SK-N-SH treated with all-trans-retinoic acid at 6 μM for 48 hours (cell line): ENCODE results near the gene KRTAP5-4.
"Not testable (repeated sequence)": the region's sequence is repeated elsewhere in the genome, so short reads cannot be mapped to it uniquely, and the experiment has no call there.

ENCODE experiments used
- ARNTL ChIP-seq: fragments of 450-650 bp; formaldehyde crosslinking; IDR thresholded peaks from 2 replicates; pipeline ENCODE4 v1.5.0; 2020; ENCODE audit warnings: low read depth, mild to moderate bottlenecking, moderate library complexity, borderline replicate concordance
- OSR1 ChIP-seq: fragments of 250-450 bp; sonication (Bioruptor Pico); IDR thresholded peaks from 2 replicates; pipeline ENCODE4 v1.8.0; 2022; ENCODE audit warnings: moderate library complexity, mild to moderate bottlenecking, inconsistent platforms
- PPARA ChIP-seq: fragments of 250-450 bp; sonication (Bioruptor Pico); IDR thresholded peaks from 2 replicates; pipeline ENCODE4 v1.5.0; 2020; ENCODE audit warnings: mild to moderate bottlenecking, borderline replicate concordance
- RARB ChIP-seq: fragments of 250-450 bp; sonication (Bioruptor Pico); IDR thresholded peaks from 2 replicates; pipeline ENCODE4 v1.8.0; 2021; ENCODE audit warnings: mild to moderate bottlenecking, moderate library complexity
- SNAI2 ChIP-seq: fragments of 250-450 bp; sonication (Bioruptor Pico); IDR thresholded peaks from 2 replicates; pipeline ENCODE4 v1.5.0; 2020; ENCODE audit warnings: mild to moderate bottlenecking, moderate library complexity
- ZC3H10 ChIP-seq: fragments of 250-450 bp; sonication (Bioruptor Pico); IDR thresholded peaks from 2 replicates; pipeline ENCODE4 v1.5.1; 2021; ENCODE audit warnings: mild to moderate bottlenecking, moderate library complexity
- ZNF565 ChIP-seq: fragments of 450-650 bp; formaldehyde crosslinking; conservative IDR thresholded peaks from 2 replicates; pipeline ENCODE4 v1.5.0; 2020; ENCODE audit warnings: low read depth, mild to moderate bottlenecking, moderate library complexity
- TF ChIP-seq, protein P1 (sequence below): fragments of 250-450 bp; sonication (Bioruptor Pico); IDR thresholded peaks from 2 replicates; pipeline ENCODE4 v1.8.0; 2020; ENCODE audit warnings: mild to moderate bottlenecking, moderate library complexity, borderline replicate concordance
- TF ChIP-seq, protein P2 (sequence below): fragments of 250-450 bp; sonication (Bioruptor Pico); IDR thresholded peaks from 2 replicates; pipeline ENCODE4 v1.5.1; 2020; ENCODE audit warnings: low read depth, mild to moderate bottlenecking, moderate library complexity

DNA sequence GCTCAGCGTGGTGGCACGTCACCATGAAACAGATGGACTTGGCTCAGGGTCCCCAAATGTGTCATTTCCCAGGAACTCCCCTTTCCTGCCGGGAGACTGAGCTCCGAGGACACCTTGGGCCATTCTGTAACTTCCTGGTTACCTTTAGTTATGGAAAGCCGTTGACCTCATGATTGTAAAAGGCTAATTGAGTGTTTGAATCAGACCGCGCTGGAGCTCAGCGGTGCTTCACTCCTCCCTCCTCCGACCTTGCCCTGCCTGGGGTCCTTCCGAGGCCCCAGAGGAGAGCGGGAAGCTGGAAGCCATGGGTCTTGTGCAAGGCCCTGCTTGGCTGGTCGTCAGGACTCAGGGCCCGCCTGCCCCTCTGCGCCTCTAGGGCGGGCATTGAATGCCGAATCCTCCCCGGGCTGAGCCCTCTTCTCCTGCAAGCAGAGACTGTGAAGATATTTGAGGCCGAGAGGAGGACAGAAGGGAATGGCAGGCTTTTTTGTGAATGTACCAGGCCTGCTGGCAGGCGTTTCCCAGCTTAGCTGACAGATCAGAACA is 25.3 kb downstream of the KRTAP5-4 start:
- not testable (repeated sequence) for TF ChIP-seq PPARA, ZNF565, SNAI2, ARNTL, RARB, ZC3H10, OSR1 (CRISPR knock-in tag)
- TF ChIP-seq, protein P1, sequence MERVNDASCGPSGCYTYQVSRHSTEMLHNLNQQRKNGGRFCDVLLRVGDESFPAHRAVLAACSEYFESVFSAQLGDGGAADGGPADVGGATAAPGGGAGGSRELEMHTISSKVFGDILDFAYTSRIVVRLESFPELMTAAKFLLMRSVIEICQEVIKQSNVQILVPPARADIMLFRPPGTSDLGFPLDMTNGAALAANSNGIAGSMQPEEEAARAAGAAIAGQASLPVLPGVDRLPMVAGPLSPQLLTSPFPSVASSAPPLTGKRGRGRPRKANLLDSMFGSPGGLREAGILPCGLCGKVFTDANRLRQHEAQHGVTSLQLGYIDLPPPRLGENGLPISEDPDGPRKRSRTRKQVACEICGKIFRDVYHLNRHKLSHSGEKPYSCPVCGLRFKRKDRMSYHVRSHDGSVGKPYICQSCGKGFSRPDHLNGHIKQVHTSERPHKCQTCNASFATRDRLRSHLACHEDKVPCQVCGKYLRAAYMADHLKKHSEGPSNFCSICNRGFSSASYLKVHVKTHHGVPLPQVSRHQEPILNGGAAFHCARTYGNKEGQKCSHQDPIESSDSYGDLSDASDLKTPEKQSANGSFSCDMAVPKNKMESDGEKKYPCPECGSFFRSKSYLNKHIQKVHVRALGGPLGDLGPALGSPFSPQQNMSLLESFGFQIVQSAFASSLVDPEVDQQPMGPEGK (CRISPR knock-in tag) = not testable (repeated sequence)
- TF ChIP-seq, protein P2, sequence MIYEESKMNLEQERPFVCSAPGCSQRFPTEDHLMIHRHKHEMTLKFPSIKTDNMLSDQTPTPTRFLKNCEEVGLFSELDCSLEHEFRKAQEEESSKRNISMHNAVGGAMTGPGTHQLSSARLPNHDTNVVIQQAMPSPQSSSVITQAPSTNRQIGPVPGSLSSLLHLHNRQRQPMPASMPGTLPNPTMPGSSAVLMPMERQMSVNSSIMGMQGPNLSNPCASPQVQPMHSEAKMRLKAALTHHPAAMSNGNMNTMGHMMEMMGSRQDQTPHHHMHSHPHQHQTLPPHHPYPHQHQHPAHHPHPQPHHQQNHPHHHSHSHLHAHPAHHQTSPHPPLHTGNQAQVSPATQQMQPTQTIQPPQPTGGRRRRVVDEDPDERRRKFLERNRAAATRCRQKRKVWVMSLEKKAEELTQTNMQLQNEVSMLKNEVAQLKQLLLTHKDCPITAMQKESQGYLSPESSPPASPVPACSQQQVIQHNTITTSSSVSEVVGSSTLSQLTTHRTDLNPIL (CRISPR knock-in tag) = not testable (repeated sequence)
